HG03457 (cell line): ENCODE data around the gene SDC3.

ENCODE experiments used
- ATAC-seq: cut with Tn5 transposase; IDR thresholded peaks from one replicate; pipeline ENCODE4 v1.9.1; 2021; ENCODE audit warnings: moderate number of reproducible peaks; ENCODE audit not compliant: unreplicated experiment

SDC3 gene

GRCh38 chr1:30929135-30929889 is 20.8 kb upstream of the SDC3 start:
- ATAC-seq, result no peak

GRCh38 chr1:30928789-30929134 is 20.2 kb upstream of the SDC3 start:
- ATAC-seq, result no peak

- ATAC-seq, result no peak
Observed at GRCh38 chr1:30928171-30928570, 19.6 kb upstream of the SDC3 start.

- no peak for ATAC-seq
Observed at GRCh38 chr1:30927448-30927847, 18.9 kb upstream of the SDC3 start.

GRCh38 chr1:30923597-30923996 is 15.0 kb upstream of the SDC3 start:
- no peak for ATAC-seq

GRCh38 chr1:30920827-30921226 is 12.3 kb upstream of the SDC3 start:
- no peak for ATAC-seq

- no peak for ATAC-seq
Observed at GRCh38 chr1:30919025-30919881, 10.7 kb upstream of the SDC3 start.

GRCh38 chr1:30916296-30916695 is 7.7 kb upstream of the SDC3 start:
- ATAC-seq, result no peak

GRCh38 chr1:30915491-30916230 is 7.1 kb upstream of the SDC3 start:
- ATAC-seq, result no peak

GRCh38 chr1:30914931-30915330 is 6.4 kb upstream of the SDC3 start:
- no peak for ATAC-seq

- no peak for ATAC-seq
Observed at GRCh38 chr1:30914587-30914922, 6.0 kb upstream of the SDC3 start.

GRCh38 chr1:30912913-30913652 is 4.5 kb upstream of the SDC3 start:
- ATAC-seq, result no peak

- no peak for ATAC-seq
Observed at GRCh38 chr1:30912224-30912623, 3.7 kb upstream of the SDC3 start.

GRCh38 chr1:30911059-30911954 is 2.7 kb upstream of the SDC3 start:
- no peak for ATAC-seq

GRCh38 chr1:30909365-30910068 is 959 bp upstream of the SDC3 start:
- no peak for ATAC-seq

GRCh38 chr1:30908316-30908695 is 252 bp downstream of the SDC3 start:
- no peak for ATAC-seq

GRCh38 chr1:30907481-30908315 is 860 bp downstream of the SDC3 start:
- no peak for ATAC-seq

GRCh38 chr1:30906631-30907441 is 1.7 kb downstream of the SDC3 start:
- no peak for ATAC-seq
